HL-60 (cell line): ENCODE results near the gene AFF2.

Source experiments
- DNase-seq, 2 experiments: peaks; one replicate each; pipeline ENCODE4 v3.0.0-alpha.2; 2010 to 2020; ENCODE audit warnings: low read depth in 1 of 2, low spot score in 1 of 2
- H3K27ac ChIP-seq: fragments of 250-450 bp; sonication (Bioruptor Pico); replicated peaks from 2 replicates; pipeline ENCODE4 v1.5.1; 2020; ENCODE audit warnings: mild to moderate bottlenecking, moderate library complexity
- H3K27me3 ChIP-seq: fragments of 250-450 bp; sonication (Bioruptor Pico); 2 replicates; pipeline ENCODE4 v1.5.1; 2021; ENCODE audit warnings: mild to moderate bottlenecking, moderate library complexity; ENCODE audit not compliant: insufficient read depth, poor library complexity, severe bottlenecking
- H3K4me3 ChIP-seq: replicated peaks from 2 replicates; pipeline ENCODE4 v1.5.1; 2011; ENCODE audit warnings: mild to moderate bottlenecking, control low read depth, low read length; ENCODE audit not compliant: insufficient read depth
- CTCF ChIP-seq: IDR thresholded peaks from one replicate; pipeline ENCODE4 v1.5.1; 2011; ENCODE audit warnings: low read length, control low read depth, inconsistent platforms; ENCODE audit not compliant: insufficient read depth
- GABPA ChIP-seq: IDR thresholded peaks from 2 replicates; pipeline ENCODE4 v1.6.1; 2012; ENCODE audit warnings: low read depth
- POLR2AphosphoS5 ChIP-seq: IDR thresholded peaks from 2 replicates; pipeline ENCODE4 v1.6.1; 2012; ENCODE audit warnings: low read depth
- REST ChIP-seq: IDR thresholded peaks from 2 replicates; pipeline ENCODE4 v1.6.1; 2012; ENCODE audit warnings: low read depth; ENCODE audit not compliant: insufficient replicate concordance
- SPI1 ChIP-seq: IDR thresholded peaks from 2 replicates; pipeline ENCODE4 v1.6.1; 2012; ENCODE audit warnings: low read depth, mild to moderate bottlenecking, borderline replicate concordance

Gene AFF2

GRCh38 chrX:148732743-148733142 is 232.3 kb downstream of the AFF2 start:
- DNase-seq = no peak
- no peak overlapping the region for H3K27ac ChIP-seq
- TF ChIP-seq SPI1 (no peak), GABPA (no peak), REST (no peak), CTCF (no peak), POLR2AphosphoS5 (no peak)
- no peaks in the 10 kb centered on the region for H3K27me3 ChIP-seq
- H3K4me3 ChIP-seq = no peak overlapping the region

GRCh38 chrX:148741441-148741840 is 241.0 kb downstream of the AFF2 start:
- Histone ChIP-seq H3K4me3 (no peak overlapping the region), H3K27me3 (no peaks in the 10 kb centered on the region), H3K27ac (no peak overlapping the region)
- no peak for DNase-seq
- TF ChIP-seq CTCF (no peak), POLR2AphosphoS5 (no peak), GABPA (no peak), REST (no peak), SPI1 (no peak)

- DNase-seq = no peak
- H3K4me3 ChIP-seq = no peak overlapping the region
- TF ChIP-seq CTCF = no peak
- TF ChIP-seq POLR2AphosphoS5 = no peak
- TF ChIP-seq GABPA = no peak
- no peak for TF ChIP-seq REST
- no peaks in the 10 kb centered on the region for H3K27me3 ChIP-seq
- no peak overlapping the region for H3K27ac ChIP-seq
These were observed 254.7 kb downstream of the AFF2 start for GRCh38 chrX:148755111-148755510.
